Stimulated activated CD8-positive, alpha-beta memory T cell treated with anti-CD3 and anti-CD28 coated beads, Interleukin-15, amount 100 ng/mL, for 48 hours (primary cell): Measurements from ENCODE around the gene TNS1.
"Not testable (repeated sequence)": the region's sequence is repeated elsewhere in the genome, so short reads cannot be mapped to it uniquely, and the experiment has no call there.

Experiments used
- DNase-seq, 2 donors: peaks; one replicate each; pipeline ENCODE4 v3.0.0-alpha.2; 2020; ENCODE audit warnings: low read depth in 2 of 2

The TNS1 gene

GRCh38 chr2:217799563-217800432, 203.0 kb downstream of the TNS1 start:
- DNase-seq, result no peak

GRCh38 chr2:217798743-217799562, 203.8 kb downstream of the TNS1 start:
- no peak for DNase-seq

GRCh38 chr2:217798191-217798590, 204.6 kb downstream of the TNS1 start:
- no peak for DNase-seq

GRCh38 chr2:217797661-217798069, 205.1 kb downstream of the TNS1 start:
- no peak for DNase-seq

GRCh38 chr2:217797165-217797564, 205.6 kb downstream of the TNS1 start:
- DNase-seq, result no peak

GRCh38 chr2:217795706-217796465, 206.9 kb downstream of the TNS1 start:
- no peak for DNase-seq

- no peak for DNase-seq
These were observed 207.7 kb downstream of the TNS1 start for GRCh38 chr2:217795067-217795466.

GRCh38 chr2:217794133-217794986, 208.4 kb downstream of the TNS1 start:
- DNase-seq, result no peak

GRCh38 chr2:217793566-217794132, 209.1 kb downstream of the TNS1 start:
- no peak for DNase-seq

GRCh38 chr2:217792626-217793527, 209.9 kb downstream of the TNS1 start:
- no peak for DNase-seq

- DNase-seq, result no peak
These were observed 211.2 kb downstream of the TNS1 start for GRCh38 chr2:217791551-217791950.

GRCh38 chr2:217790681-217791392, 212.0 kb downstream of the TNS1 start:
- DNase-seq, result no peak

- no peak for DNase-seq
These were observed 212.6 kb downstream of the TNS1 start for GRCh38 chr2:217790195-217790594.

- no peak for DNase-seq
These were observed 213.0 kb downstream of the TNS1 start for GRCh38 chr2:217789736-217790181.

- DNase-seq, result peak; percentile 49 to 53
These were observed 213.6 kb downstream of the TNS1 start for GRCh38 chr2:217789003-217789735.

GRCh38 chr2:217788669-217789002, 214.2 kb downstream of the TNS1 start:
- no peak for DNase-seq

GRCh38 chr2:217787160-217787877, 215.5 kb downstream of the TNS1 start:
- no peak for DNase-seq

GRCh38 chr2:217786560-217786959, 216.2 kb downstream of the TNS1 start:
- DNase-seq, result not testable (repeated sequence)
